Aorta (tissue), 5 donors: Measurements from ENCODE around the gene SUN5. TPM values are rescaled to one million over a fixed set of nuclear protein-coding genes. Genes with fewer than 3 reads are reported as not detected.
"Not testable (repeated sequence)": the region's sequence is repeated elsewhere in the genome, so short reads cannot be mapped to it uniquely, and the experiment has no call there.

Experiments used
- ATAC-seq: fragments of 200-7000 bp; cut with Tn5 transposase; one replicate; pipeline ENCODE4 v1.9.1; 2022; ENCODE audit warnings: moderate library complexity; ENCODE audit not compliant: low FRiP score
- DNase-seq, 2 donors: peaks; one replicate each; pipeline ENCODE4 v3.0.0-alpha.2; 2020
- H3K27ac ChIP-seq, 2 donors: one replicate each; pipeline ENCODE4 v1.5.1; 2013; ENCODE audit warnings: low read length in 2 of 2, mild to moderate bottlenecking in 2 of 2, moderate library complexity in 2 of 2, control low read depth in 1 of 2, inconsistent platforms in 1 of 2, low read depth in 1 of 2
- H3K27me3 ChIP-seq, 2 donors: one replicate each; pipeline ENCODE4 v1.6.1; 2013; ENCODE audit warnings: control low read depth in 1 of 2, low read length in 1 of 2, mild to moderate bottlenecking in 1 of 2, moderate library complexity in 1 of 2; ENCODE audit not compliant: insufficient read depth in 2 of 2, control insufficient read depth in 1 of 2
- H3K36me3 ChIP-seq, 2 donors: one replicate each; pipeline ENCODE4 v1.6.1; 2013; ENCODE audit warnings: control low read depth in 1 of 2, low read length in 1 of 2, mild to moderate bottlenecking in 1 of 2; ENCODE audit not compliant: insufficient read depth in 2 of 2, control insufficient read depth in 1 of 2
- H3K4me1 ChIP-seq, 2 donors: one replicate each; pipeline ENCODE4 v1.6.1; 2013; ENCODE audit warnings: low read length in 2 of 2, control low read depth in 1 of 2, mild to moderate bottlenecking in 1 of 2, moderate library complexity in 1 of 2; ENCODE audit not compliant: insufficient read depth in 2 of 2, control insufficient read depth in 1 of 2
- H3K4me3 ChIP-seq, 2 donors: one replicate each; pipeline ENCODE4 v1.5.1; 2013; ENCODE audit warnings: low read length in 2 of 2, control low read depth in 1 of 2, mild to moderate bottlenecking in 1 of 2
- H3K9me3 ChIP-seq: one replicate; pipeline ENCODE4 v1.6.1; 2013; ENCODE audit warnings: mild to moderate bottlenecking, low read length; ENCODE audit not compliant: control insufficient read depth
- WGBS, 2 donors: extraction: QIAGEN DNeasy Blood & Tissue Kit; methylation state at CpG; one replicate each; pipeline ENCODE4 v1.1.7; 2013; 5-methylcytosine and 5-hydroxymethylcytosine counted together
- intact Hi-C, 2 donors: fragments of 100-400 bp; cut with DNase I; formaldehyde crosslinking; loops; one replicate each; pipeline versions ENCODE4 v1.14.2 to v1.15.0; 2022
- polyA plus RNA-seq, 2 donors: library from polyadenylated mRNA; stranded (reverse); fragments of 200-250 nt; gene quantifications; one replicate each; pipeline ENCODE4 v1.2.3, GENCODE V29; 2013
- total RNA-seq, 2 donors: library from RNA; stranded (reverse); fragmentation: NEBNext Ultra II Directional; extraction: Animal tissue kit (Norgen Biotek cat#: 25700); gene quantifications; one replicate each; pipeline ENCODE4 v1.2.1, GENCODE V29; 2021
- donor health status: healthy with polysubstance abuse.
- donor health status: Bipolar disorder and iron deficiency.
- donor health status: DM: no; HTN: no; CAD: no.
- donor health status: DM: no; HTN: no; CAD: no.
- donor health status: DM: yes; HTN: yes; CAD: no.

SUN5 gene
- total and polyA plus RNA-seq, 4 donors, result not detected

GRCh38 chr20:32976746-32977145, 27.5 kb downstream of the SUN5 start:
- H3K4me3 ChIP-seq, result no peak overlapping the region
- H3K27me3 ChIP-seq, result no peaks in the 10 kb centered on the region
- ATAC-seq, result no peak
- WGBS, 2 donors, result 85 to 87% methylated on average over 6 of the region's 6 CpGs
- H3K36me3 ChIP-seq, result no peaks in the 10 kb centered on the region
- H3K4me1 ChIP-seq, result no peaks in the 10 kb centered on the region
- H3K27ac ChIP-seq, result no peak overlapping the region
- intact Hi-C loops, result no loop called here
- DNase-seq, result no peak
- no peaks in the 10 kb centered on the region for H3K9me3 ChIP-seq

GRCh38 chr20:32975698-32976674, 28.2 kb downstream of the SUN5 start:
- 85 to 88% methylated on average over 15 of the region's 15 CpGs for WGBS, 2 donors
- intact Hi-C loops, result no loop called here
- no peaks in the 10 kb centered on the region for H3K36me3 ChIP-seq
- no peak for DNase-seq
- no peaks in the 10 kb centered on the region for H3K27me3 ChIP-seq
- no peaks in the 10 kb centered on the region for H3K4me1 ChIP-seq
- no peaks in the 10 kb centered on the region for H3K9me3 ChIP-seq
- H3K27ac ChIP-seq, result no peak overlapping the region
- H3K4me3 ChIP-seq, result no peak overlapping the region
- ATAC-seq, result no peak

- H3K4me3 ChIP-seq, DNase-seq, H3K4me1 ChIP-seq, intact Hi-C loops, H3K9me3 ChIP-seq, ATAC-seq, H3K36me3 ChIP-seq, H3K27ac ChIP-seq, H3K27me3 ChIP-seq: not testable (repeated sequence)
- WGBS, 2 donors, result 67 to 71% methylated on average over 4 of the region's 4 CpGs
Observed at GRCh38 chr20:32975121-32975520, 29.1 kb downstream of the SUN5 start.

DNA sequence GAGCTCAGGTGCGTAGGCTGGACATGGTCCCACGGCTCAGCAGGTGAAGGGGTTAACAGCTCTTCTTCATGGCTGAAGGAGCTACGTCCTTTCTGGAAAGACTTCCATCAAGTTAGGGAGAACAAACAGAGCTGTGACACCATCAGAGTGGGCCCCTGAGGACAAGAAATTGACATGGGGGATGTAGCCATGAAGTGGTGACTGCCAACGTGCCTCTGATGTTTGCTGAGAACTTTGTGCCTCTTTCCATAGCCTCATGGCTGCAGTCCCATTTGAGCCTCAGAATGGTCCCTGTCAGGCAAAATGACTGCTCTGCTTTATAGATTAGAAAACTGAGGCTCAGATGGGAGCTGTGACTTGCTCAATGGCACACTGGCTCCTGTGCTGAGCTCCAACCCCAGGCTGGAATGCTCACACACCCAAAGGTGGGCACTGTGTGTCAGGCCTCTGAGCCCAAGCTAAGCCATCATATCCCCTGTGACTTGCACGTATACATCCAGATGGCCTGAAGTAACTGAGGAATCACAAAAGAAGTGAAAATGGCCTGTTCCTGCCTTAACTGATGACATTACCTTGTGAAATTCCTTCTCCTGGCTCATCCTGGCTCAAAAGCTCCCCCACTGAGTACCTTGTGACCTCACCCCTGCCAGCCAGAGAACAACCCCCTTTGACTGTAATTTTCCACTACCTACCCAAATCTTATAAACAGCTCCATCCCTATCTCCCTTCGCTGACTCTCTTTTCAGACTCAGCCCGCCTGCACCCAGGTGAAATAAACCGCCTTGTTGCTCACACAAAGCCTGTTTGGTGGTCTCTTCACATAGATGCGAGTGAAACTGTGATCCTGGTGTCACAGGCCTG, 29.8 kb downstream of the SUN5 start:
- WGBS, 2 donors, result 67 to 74% methylated on average over 9 of the region's 9 CpGs
- H3K4me3 ChIP-seq, H3K4me1 ChIP-seq, H3K27me3 ChIP-seq, H3K27ac ChIP-seq, H3K9me3 ChIP-seq, intact Hi-C loops, DNase-seq, H3K36me3 ChIP-seq, ATAC-seq: not testable (repeated sequence)

DNA sequence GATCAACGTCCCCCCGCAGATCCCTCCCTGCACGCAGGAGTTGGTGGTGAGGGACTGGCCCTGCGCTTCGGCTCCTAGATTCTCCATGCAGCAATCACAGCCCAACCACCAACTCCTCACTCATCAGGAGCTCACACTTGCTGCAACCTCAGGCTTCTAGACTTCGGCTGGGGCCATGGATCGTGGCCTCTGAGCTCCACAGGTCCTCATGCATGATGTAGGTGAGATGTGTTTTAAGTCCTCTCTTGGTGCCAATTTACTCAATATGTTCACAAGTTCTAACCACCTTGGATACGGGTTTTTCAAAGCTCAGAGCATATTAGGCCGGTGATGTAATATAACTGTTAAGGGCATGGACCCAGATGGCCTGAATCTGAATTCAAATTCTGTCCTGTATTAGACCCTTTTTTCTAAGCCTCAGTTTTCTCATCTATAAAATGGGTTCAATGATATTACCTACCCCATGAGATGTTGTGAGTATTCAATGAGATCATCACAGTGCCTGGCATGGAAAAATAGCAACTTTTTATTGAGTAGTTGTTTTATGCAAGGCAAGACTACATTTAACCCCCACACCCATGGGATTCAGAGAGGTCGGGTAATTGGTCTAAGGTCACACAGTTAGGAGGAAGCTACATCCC, 31.0 kb downstream of the SUN5 start:
- Histone ChIP-seq H3K9me3 (no peaks in the 10 kb centered on the region), H3K27ac (no peak overlapping the region), H3K36me3 (no peaks in the 10 kb centered on the region), H3K27me3 (no peaks in the 10 kb centered on the region), H3K4me1 (no peaks in the 10 kb centered on the region), H3K4me3 (no peak overlapping the region)
- WGBS, 2 donors, result 83 to 87% methylated on average over 10 of the region's 10 CpGs
- ATAC-seq (no peak), DNase-seq (no peak)
- intact Hi-C loops, result no loop called here

DNA sequence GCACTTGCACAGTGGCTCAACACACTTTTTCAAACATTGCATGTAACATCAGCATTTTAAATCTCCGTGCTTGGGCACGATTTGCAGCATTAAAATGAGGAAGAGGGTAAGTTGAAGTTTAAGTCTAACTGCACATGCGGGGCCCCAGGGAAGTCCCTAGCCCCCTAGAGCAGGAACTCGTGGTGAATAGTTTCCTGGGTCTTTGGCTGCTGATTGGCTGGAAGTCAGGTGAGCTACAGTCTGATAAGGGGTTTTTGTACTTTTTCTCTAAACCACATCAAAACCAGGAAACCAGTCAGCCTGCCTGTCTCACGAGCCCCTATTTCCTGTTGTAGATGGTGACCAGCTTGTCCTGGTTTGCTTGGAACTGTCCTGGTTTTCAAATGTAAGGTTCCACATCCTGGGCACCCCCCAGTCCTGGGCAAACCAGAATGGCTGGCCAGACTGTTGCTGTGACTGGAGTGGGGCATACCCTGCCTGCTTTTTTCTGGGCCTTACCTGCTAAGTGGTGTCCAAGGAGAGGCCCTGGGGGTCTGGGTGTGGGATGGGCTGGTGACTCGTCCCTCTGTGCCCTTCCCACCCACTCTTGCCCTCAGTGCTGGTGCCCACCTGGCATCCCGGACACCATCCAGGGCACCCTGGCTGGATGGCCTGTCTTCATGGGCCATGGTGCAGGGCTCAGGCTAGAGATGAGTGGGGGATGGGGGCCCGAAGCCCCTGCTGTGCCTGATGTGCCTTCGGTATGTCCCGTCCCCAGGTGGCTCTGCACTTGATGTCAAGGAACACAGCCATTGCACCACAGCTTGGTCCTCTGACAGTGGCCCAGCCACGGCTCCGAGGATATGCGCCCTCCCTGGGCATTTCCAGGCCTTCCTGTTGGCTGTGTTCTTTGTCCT, 31.8 kb downstream of the SUN5 start:
- Histone ChIP-seq H3K4me1 (no peaks in the 10 kb centered on the region), H3K27ac (no peak overlapping the region), H3K4me3 (no peak overlapping the region), H3K9me3 (no peaks in the 10 kb centered on the region), H3K27me3 (no peaks in the 10 kb centered on the region), H3K36me3 (no peaks in the 10 kb centered on the region)
- WGBS, 2 donors, result 79 to 83% methylated on average over 13 of the region's 13 CpGs
- no peak for ATAC-seq
- peak in 1 of 2 donors; percentile 61 for DNase-seq
- intact Hi-C loops, result no loop called here

DNA sequence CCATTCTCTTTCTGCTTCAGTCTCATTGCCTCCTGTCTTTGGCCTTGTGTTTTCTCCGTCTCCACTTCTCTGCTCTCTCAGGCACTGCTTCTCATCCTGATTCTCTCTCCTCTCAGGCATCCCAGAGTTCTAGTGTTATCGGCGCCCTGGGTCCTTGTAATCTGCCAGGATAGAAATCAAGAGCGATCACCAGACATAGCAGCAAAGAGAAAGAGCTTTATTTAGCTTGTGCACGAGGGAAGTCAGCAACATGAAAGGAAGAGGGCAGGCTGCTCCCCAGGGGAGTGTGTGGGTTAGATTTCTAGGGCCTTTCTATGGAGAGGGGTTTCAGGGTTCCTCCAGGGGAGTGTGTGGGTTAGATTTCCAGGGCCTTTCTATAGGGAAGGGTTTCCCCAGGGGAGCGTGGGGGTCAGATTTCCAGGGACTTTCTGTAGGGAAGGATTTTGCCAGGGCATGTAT, 32.5 kb downstream of the SUN5 start:
- Histone ChIP-seq H3K36me3 (no peaks in the 10 kb centered on the region), H3K4me3 (no peak overlapping the region), H3K27ac (no peak overlapping the region), H3K27me3 (no peaks in the 10 kb centered on the region), H3K4me1 (no peaks in the 10 kb centered on the region), H3K9me3 (no peaks in the 10 kb centered on the region)
- ATAC-seq, result no peak
- 44 to 45% methylated on average over 6 of the region's 6 CpGs for WGBS, 2 donors
- intact Hi-C loops, result no loop called here
- DNase-seq, result peak in 1 of 2 donors; percentile 30

- Histone ChIP-seq H3K9me3 (no peaks in the 10 kb centered on the region), H3K27me3 (no peaks in the 10 kb centered on the region), H3K4me3 (no peak overlapping the region), H3K27ac (no peak overlapping the region), H3K36me3 (no peaks in the 10 kb centered on the region), H3K4me1 (no peaks in the 10 kb centered on the region)
- 97 to 100% methylated on average over 2 of the region's 2 CpGs for WGBS, 2 donors
- ATAC-seq (no peak), DNase-seq (peak in 1 of 2 donors; percentile 57)
- intact Hi-C loops, result no loop called here
Observed at GRCh38 chr20:32970973-32971300, 33.3 kb downstream of the SUN5 start.
